ENCODE data around the gene SLC7A5.

Gene SLC7A5

DNA sequence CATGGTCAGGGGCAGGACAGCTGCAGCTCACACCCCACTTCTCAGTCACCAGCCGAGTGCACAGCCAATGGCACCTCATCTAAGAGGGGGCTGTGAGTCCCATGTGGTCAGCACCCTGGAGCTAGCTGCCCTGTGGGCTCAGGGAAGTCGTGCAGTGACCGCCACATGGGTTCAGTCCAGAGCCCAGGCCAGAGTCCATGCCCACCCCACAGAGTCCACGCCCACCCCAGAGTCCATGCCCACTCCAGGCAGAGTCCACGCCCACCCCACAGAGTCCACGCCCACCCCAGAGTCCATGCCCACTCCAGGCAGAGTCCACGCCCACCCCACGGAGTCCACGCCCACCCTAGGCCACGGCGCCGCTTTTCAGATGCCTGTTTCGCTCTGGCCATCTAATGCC lies 24.1 kb downstream of the SLC7A5 start:
- DNase-seq, result no peak

DNA sequence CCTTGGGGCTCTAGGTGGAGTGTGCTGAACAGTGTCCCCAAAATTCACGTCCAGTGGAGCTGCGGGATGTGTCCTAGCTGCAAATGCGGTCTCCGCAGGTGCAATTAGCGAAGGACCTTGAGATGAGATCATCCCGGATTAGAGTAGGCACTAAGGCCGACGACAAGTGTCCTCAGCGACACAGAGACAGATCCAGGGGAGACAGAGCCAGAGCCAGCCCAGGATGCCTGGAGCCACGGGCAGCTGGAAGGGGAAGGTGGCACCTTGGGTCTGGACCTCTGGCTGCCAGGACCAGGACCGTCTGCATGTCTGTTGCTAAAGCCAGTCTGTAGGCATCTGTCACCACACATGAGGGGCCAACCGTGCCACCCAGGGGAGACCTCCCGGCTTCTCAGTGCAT lies 24.5 kb downstream of the SLC7A5 start:
- DNase-seq, result no peak

DNA sequence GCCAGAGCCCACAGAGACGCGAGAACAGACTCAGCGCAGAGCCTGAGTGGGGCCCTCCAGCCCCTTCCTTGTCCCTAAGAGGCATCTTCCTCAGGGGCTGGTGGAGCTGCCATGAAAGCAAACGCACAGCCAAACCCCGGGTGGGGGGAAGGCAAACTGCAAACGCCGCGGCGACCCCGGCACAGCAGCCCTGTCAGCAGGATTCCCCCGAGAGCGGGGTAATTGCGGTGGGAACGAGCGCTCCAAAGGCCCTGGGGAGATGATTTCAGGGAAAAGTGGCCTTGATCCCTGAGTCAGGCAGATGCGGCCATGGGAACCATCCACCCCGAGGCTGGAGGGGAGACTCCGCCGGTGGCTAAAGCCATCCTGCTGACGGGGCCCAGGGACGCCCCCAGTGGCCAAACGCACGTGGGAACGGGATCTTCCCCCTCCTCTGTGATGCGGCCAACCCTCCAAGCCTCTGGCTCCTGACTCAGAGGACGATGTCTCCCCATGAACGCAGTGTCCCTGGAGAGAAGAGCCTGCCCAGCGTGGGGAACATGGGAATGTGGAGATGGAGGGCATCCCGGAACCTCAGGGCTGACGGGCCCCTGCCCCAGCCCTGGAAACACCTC lies 25.1 kb downstream of the SLC7A5 start:
- no peak for DNase-seq

- DNase-seq, result no peak
Observed at GRCh38 chr16:87843678-87844105, 25.6 kb downstream of the SLC7A5 start.

- DNase-seq, result no peak
Observed at GRCh38 chr16:87842209-87842869, 27.0 kb downstream of the SLC7A5 start.

DNA sequence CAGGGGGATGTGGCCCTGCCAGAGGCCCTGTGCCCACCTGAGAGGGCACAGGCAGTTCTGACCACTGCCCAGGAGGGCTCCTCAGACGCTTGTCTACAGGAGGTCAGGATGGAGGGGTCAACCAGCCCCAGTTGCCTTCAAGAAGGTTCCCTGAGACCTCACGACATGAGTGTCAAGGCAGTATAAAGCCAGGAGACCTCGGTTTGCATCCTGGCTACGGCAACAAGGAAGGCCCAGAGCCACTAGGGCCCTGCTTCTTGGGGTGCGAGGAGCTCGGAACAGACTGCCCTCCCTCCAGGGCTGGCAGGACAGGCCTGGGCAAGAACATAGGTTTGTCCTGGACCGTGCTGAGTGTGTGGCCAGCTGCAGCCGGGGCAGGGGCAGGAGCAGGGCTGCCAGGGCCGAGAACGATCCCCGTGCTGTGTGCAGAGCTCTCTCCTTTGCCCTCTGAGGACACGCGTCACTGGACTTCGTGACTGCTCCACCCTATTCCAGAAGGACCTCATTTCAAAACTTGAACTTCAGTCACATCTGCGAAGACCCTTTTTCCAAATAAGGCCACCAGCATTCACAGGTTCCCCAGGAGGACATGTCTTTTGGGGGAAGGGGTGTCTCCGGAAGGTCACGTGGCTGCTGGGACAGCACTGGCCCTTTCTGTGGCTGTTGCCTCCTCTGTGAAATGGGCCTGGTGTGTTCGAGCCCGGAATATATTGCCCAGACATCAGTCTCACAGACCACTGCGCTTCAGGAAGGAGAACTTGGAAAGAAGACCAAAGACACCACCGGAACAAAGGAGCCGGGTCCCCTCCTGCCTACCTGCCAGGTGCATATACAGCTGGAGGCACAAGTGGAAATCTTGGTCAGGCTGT lies 27.7 kb downstream of the SLC7A5 start:
- DNase-seq, result no peak

DNA sequence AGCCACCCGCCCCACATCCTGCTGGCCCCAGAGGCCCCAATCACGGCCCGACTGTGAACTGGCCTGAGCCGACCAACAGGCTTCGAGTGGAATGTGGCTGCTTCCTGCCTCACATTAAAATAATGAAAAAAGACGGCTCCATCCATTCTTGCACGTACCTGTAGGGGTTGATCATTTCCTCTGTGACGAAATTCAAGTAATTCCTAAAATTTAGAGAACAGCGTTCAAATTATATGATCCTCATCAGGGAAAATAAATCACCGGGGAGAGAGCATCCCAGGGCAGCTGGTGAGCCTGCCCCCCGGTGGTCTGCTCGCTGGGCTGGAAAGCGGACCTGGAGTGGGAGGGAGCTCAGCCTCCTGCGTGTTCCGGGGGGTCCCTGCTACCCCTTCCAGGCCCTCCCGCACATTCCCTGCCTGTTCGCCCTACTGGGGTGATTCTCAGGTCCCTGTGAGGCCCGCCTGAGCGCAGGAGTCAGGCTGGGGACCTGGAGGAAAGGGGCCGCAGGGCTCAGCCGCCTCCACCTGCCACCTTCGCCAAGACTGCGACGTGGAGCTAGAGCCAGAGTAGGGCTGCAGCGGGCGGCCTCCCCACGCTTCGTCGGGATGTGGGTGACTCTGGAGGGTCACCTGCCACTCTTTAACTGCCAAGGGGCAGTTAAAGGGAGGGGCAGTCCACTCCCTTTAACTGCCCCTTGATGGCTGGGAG lies 28.9 kb downstream of the SLC7A5 start:
- DNase-seq, result no peak

- DNase-seq, result no peak
Observed at GRCh38 chr16:87839542-87840270, 29.6 kb downstream of the SLC7A5 start.

DNA sequence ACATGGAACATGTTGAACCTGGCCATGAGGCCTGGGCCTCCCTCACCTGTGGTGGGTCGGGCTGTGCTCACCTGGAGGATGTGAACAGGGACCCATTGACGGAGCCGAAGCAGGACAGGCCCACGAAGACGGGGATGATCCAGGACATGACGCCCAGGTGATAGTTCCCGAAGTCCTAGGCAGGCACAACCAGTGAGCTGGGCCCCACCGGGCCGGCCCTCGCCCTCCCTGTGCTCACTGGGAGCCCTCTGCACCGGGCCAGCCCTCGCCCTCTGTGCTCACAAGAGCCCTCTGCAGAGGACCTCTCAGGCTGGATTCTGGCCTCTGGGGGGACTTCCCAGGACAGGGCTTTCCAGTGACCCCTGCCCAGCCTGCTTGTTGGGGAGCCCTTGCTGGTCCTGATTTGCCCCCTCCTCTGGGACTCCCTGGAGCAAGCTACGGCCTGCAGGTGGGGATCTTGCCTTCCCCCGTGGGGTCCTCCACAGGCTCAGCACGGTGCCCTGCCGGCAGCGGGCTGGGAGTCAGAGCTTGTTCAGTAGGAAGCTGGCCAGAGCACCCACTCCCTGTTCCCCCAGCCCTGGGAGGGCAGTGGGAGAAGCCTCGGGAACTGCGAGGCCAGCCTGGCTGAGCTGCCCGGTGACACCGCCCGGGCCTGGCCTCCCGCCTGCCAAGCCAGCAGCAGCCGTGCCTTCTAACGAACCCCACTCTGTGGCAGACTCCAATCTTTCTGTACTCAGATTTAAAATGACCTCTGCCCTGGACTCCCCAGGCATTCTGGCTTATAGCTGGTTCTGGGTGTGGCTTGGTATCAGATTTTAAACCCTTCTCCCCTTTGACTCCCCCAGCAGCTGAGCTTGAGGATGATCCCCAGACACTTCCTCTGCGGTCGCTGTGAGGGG lies 30.4 kb downstream of the SLC7A5 start:
- DNase-seq, result no peak

DNA sequence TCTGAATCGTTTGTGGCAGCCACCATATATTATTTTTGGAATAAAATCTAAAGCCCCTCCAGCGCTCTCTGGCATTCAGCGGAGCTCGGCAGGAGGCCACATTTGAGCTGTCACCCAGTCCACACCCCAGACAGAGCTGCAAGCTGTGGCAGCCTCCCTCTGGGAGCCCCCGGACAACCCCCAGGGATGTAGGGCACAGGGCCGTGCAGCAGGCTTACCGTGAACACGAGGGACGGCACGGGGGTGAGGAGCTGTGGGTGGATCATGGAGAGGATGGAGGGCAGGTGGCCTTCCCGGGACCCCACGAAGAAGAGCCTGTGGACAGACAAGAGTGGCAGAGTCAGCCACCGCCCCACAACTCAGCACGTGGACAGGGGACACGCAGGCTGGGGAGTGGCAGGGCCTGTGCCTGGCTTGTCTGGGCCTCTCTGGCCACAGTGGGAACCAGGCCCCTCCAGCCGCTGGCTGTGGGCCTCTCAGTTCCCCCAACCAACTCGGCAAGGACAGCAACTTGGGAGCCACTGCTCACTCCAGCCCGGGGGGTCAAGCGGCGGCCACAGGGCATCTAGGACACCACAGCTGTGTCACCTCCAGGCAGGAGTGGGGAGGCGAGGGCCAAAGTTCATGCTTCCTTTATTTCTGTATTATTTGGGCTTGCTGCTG lies 31.5 kb downstream of the SLC7A5 start:
- no peak for DNase-seq

- no peak for DNase-seq
Observed at GRCh38 chr16:87836844-87837581, 32.3 kb downstream of the SLC7A5 start.

GRCh38 chr16:87836346-87836843 lies 32.9 kb downstream of the SLC7A5 start:
- no peak for DNase-seq

GRCh38 chr16:87835882-87836331 lies 33.4 kb downstream of the SLC7A5 start:
- no peak for DNase-seq

GRCh38 chr16:87834668-87835473 lies 34.4 kb downstream of the SLC7A5 start:
- DNase-seq, result no peak

- DNase-seq, result no peak
Observed at GRCh38 chr16:87834005-87834667, 35.2 kb downstream of the SLC7A5 start.

- no peak for DNase-seq
Observed at GRCh38 chr16:87833548-87833947, 35.8 kb downstream of the SLC7A5 start.

- DNase-seq, result no peak
Observed at GRCh38 chr16:87832741-87833502, 36.4 kb downstream of the SLC7A5 start.

- DNase-seq, result no peak
Observed at GRCh38 chr16:87832137-87832527, 37.2 kb downstream of the SLC7A5 start.

All from activated CD4-positive, CD25-positive, alpha-beta regulatory T cell treated with anti-CD3 and anti-CD28 coated beads, Interleukin-2, amount 50 U/mL, for 72 hours (primary cell).